ENCODE results near the gene MOB2.

DNA sequence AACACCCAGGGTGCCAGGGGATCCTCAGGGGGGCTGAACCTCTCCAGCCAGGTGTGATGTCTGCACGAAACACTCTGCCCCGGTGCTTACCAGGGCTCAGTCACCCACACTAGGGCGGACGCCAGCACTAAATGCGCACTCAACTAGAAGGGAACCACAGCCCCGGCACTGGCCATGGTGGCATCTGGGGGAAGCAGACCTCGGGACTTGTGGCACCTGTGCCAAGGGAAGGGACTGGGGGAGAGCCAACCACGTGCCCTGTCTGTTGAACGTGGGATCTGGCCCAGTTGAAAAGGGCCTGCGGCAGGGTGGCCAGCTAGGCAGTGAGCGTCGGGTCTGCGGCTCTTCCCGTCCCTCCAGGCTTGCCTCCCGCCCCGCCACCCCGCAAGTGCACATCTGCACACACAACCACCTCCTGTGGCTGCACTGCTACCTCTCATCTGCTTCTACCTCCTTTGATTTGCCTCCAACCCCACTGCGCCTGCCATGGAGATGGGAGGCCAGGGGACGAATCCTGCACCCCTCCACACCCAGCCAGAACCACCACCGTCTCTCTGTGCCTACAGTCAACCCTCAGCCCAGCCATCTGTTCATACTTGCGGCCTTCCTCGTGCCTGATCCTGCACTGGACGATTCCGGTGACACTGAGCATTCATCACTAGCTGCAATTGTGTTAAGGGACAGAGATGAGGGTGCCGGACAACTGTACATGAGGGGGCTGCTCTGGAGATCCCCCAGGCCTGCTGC is 15.0 kb upstream of the MOB2 start:
- no peak for TF ChIP-seq ZFP3 (CRISPR knock-in tag; IDR thresholded peaks at IDR 0.05)
- no peak for TF ChIP-seq CSDC2 (CRISPR knock-in tag; IDR thresholded peaks at IDR 0.05)
- TF ChIP-seq ARNTL (CRISPR knock-in tag; IDR thresholded peaks at IDR 0.05; ENCODE audit: borderline replicate concordance, low read depth): no peak
- TF ChIP-seq TOX (CRISPR knock-in tag; IDR thresholded peaks at IDR 0.05; ENCODE audit: borderline replicate concordance): no peak
- TF ChIP-seq PPARA (CRISPR knock-in tag; IDR thresholded peaks at IDR 0.05; ENCODE audit: borderline replicate concordance): no peak
- TF ChIP-seq, protein P1, sequence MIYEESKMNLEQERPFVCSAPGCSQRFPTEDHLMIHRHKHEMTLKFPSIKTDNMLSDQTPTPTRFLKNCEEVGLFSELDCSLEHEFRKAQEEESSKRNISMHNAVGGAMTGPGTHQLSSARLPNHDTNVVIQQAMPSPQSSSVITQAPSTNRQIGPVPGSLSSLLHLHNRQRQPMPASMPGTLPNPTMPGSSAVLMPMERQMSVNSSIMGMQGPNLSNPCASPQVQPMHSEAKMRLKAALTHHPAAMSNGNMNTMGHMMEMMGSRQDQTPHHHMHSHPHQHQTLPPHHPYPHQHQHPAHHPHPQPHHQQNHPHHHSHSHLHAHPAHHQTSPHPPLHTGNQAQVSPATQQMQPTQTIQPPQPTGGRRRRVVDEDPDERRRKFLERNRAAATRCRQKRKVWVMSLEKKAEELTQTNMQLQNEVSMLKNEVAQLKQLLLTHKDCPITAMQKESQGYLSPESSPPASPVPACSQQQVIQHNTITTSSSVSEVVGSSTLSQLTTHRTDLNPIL (CRISPR knock-in tag; IDR thresholded peaks at IDR 0.05; ENCODE audit: low read depth): no peak
- TF ChIP-seq ZNF70 (CRISPR knock-in tag; IDR thresholded peaks at IDR 0.05): no peak
- no peak for TF ChIP-seq ZFP30 (CRISPR knock-in tag; IDR thresholded peaks at IDR 0.05)
- TF ChIP-seq SNAI2 (CRISPR knock-in tag; IDR thresholded peaks at IDR 0.05): no peak
